GM21786 (cell line): ENCODE results near the gene PTPA.

ENCODE experiments used
- ATAC-seq: cut with Tn5 transposase; IDR thresholded peaks from one replicate; pipeline ENCODE4 v1.9.1; 2021; ENCODE audit not compliant: unreplicated experiment

Gene PTPA

GRCh38 chr9:129136446-129137035, 25.3 kb downstream of the PTPA start:
- no peak for ATAC-seq

DNA sequence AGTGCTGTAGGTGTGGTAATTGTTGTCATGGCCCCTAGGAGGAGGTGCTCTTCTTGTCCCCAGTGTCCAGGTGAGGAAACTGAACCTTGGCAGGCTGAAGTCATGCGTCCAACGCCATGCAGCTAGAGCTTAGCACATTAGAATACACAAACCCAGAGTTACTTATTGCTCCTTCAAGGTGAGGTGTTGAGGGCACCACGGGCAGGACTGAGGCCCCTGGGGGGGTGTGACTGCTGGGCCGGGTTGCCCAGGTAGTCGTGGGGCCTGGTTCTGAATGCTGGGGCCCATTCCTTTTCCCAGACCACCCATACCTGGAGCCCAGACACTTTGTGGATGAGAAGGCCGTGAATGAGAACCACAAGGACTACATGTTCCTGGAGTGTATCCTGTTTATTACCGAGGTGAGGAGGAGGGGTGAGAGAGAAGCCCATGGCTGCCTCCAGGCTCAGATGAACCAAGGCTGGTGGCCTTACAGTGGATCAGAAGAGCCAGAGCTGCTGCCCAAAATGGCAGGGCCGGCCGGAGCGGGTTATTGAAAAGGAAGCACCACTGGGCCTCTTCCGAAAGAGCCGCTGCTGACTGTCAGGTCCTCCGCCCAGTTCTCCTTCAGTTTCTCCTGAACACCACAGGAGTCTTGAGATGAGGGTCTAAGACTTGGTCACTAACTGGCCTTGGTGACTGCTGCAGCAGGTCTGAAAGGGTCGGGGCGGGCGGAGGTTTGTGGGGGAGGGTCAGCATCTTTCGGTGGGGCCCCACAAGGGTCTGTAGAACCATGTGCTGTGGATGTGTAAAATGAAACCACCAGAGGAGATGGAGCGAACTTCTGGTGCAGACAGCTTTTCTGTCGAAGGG, 26.3 kb downstream of the PTPA start:
- ATAC-seq: no peak

GRCh38 chr9:129138144-129138462, 26.9 kb downstream of the PTPA start:
- no peak for ATAC-seq

- ATAC-seq: no peak
These were observed 27.4 kb downstream of the PTPA start for GRCh38 chr9:129138476-129139232.

DNA sequence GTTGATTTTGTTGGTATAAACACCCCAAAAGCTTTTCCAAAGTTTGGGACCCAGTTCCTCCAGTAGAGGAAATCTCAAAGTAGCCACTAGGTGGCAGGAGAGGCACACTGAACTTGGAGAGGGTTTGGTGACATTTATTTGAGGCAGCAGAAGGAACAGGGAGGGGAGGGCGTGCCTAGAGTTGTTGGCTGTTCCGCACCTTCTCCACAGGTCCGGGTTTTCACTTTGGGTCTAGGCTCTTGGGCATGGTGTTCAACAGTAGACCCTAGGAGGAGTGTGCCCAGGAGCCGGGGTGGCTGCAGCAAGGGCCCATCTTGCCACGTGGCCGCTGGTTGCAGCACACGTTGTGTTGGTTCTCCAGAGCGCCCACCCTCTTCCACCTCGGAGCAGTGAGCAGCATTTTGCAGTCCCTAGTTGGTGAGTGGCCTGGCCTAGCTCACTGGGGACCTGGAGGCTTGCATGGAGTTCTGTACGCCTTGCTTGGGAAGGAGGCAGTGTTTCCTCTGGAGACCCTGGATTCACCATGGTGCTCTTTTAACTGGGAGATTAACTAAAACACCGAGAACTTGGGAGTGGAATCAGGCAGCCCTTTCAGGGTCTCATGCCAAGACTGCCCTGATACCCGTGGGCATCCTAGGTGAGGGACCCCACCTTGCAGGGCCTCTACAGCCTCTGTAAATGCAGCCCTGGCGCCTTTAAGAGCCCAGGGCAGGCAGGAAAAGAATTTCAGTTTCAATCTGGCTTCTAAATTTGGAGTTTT, 28.2 kb downstream of the PTPA start:
- peak; percentile 2 for ATAC-seq

DNA sequence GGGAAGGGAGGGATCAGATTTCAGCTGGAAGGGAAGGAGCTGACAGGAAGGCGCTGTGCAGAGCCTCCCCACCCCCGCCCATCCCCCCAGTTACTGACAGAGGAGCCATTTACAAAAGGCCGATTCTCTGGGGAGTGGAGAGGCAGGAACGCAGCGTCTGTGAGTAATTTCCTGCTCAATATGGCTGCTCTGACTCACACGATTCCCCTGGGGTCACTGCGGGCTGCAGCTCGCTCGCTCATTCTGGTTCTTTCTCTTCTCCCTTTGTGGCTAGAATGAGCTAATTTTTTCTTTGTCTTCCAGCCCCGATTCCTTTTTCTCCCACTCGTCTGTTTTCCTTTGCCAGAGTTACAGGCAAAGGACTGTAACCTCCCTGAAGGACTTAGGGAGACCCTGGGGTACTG, 28.8 kb downstream of the PTPA start:
- peak; percentile 67 for ATAC-seq

GRCh38 chr9:129140397-129141065, 29.3 kb downstream of the PTPA start:
- peak; percentile 11 for ATAC-seq

- ATAC-seq: no peak
These were observed 30.1 kb downstream of the PTPA start for GRCh38 chr9:129141066-129142041.

GRCh38 chr9:129142138-129142935, 31.1 kb downstream of the PTPA start:
- ATAC-seq: no peak

DNA sequence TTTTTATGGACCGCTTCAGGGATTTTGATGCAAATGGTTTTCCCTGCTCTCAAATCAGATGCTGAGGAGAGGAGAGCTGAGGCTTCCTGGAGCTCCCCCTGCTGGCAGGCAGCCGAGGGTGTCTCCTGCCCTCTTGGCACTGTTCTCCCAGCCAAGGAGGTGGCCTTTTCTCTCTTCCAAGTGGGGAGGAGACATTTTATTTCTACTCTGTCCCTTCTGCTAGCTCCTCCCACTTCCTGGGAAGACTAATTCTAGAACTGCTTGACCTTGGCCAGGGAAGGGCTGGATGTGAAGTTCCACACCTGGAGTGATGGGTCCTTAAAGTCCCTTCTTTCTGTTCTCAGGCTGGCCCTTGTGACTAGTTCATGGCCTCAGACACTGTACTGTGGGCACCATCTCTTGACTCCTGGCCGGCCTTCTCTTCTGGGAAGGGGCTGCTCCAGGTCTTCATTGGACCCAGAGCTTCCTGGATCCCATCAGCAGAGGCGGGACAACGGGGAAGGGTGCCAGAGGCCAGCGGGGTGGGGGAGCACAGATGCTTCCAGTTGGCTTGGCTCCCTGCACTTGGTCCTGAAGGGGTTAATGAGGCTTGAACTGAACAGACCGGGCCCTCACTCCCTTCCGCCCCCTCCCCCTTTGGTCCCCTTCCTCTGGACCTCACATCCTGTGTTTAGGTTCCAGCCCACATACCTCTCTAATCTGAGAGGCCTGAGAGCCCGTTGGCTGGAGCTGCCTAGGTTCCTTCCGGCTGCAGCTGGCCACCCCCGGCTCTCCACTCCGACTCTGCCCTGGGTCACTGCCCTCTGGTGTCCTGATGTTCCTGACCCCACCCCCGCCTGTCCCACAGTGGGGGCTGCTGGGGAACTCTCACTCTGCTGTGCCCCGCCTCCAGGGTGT, 32.1 kb downstream of the PTPA start:
- no peak for ATAC-seq

DNA sequence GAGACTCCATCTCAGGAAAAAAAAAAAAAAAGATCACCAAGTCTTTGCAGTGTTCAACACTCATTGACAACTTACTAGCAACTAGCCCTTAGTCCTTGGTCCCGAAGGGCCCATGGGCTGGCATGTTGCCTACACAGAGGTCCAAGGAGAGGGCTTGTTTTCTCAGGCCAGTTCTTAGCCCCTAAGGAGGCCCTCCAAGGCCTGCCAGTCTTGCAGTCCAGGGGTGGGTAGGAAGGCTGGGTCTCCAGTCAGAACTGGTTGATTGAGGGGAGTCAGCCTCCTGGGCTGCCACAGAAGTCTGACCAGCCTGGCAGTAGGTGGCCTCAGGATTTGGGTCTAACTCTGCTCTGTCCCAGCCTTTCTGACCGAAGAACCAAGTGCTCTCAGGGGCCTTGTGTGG, 34.1 kb downstream of the PTPA start:
- ATAC-seq: no peak

DNA sequence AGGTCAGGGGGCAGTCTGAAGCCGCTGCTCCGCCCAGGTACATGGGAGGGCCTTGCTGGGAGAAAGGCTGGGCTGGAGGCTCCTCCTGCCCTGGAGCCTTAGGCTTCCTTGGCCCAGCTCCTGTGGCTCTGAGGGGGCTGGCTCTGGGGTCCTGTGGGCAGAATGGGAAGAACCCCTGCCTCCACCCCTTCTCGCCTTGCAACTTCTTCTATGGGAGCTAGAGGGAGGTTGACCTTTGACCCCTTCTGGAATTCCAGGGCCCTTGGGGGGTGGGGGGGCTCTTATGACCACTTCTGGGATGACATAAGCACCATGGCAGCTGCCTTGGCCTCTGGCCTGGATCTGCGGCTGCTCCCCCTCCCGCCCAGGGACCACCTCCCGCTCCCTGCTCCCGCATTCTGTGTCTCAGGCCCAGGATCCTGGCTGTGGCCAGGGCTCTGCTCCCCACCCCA, 34.7 kb downstream of the PTPA start:
- ATAC-seq: no peak

DNA sequence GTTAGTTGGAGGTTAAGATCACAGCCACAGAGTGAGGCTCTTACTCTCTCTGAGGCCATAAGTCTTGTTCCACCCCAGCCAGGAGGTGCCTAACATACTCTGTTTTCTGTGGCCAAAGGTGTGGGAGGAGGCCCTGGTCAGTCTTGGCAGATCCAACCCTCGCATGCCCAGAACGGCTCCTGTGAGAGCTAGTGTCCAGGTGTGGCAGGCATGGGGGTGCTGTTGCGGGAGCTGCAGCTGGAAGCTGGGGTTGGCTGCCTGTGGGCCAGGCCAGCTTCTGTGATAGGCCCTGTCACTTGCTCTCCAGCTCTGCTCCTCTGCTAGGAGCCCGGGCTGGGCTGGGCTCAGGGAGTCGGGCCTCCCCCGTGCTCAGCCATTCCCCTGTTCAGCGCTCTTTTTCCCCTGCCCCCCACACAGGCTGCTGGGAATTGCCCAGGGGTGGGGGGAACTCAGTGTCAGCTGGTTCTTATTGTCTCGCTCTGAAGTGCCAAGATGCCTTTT, 35.3 kb downstream of the PTPA start:
- no peak for ATAC-seq

DNA sequence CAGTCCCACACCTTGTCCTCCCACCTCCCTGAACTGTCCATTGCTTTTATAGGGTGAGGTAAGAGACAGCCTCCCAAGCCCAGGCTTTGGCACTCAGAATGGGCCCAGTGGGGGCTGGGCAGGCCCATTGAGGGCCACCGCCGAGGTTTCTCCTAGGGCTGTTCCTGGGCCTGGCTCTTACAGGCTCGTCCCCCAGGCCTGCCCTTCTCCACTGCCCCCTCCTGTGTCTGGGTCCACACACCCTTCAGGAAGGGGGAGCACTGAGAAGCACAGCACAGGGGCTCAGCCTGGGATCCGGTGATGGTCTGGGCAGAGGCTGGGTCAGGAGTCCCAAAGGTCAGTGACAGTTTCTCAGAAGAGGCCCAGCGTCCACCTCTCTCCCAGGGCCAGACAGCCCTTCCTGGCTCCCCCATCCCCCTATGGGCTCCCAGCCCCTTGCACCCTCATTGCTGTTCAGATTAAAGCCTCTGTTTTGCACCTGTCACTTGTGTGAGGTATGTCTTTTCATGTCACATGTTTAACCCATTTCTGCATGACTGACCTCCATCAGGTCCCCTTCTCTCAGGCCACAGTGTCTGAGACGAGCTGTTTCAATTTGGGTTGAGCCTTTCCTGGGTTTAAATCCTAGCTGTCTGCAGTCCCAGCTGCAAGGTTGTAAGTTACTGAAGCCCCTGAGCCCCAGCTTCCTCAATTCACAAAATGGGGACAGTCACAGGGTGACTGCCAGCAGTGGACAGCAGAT, 37.4 kb downstream of the PTPA start:
- ATAC-seq: no peak

GRCh38 chr9:129149442-129149841, 38.2 kb downstream of the PTPA start:
- no peak for ATAC-seq

GRCh38 chr9:129150122-129150521, 38.9 kb downstream of the PTPA start:
- no peak for ATAC-seq

- no peak for ATAC-seq
These were observed 39.5 kb downstream of the PTPA start for GRCh38 chr9:129150672-129151211.
